NCI-H1048 (cell line): ENCODE results near the gene ZBTB44.

Source experiments
- DNase-seq: peaks from one replicate; lab custom pipeline; 2025; lab: John Stamatoyannopoulos, UW

The ZBTB44 gene

DNA sequence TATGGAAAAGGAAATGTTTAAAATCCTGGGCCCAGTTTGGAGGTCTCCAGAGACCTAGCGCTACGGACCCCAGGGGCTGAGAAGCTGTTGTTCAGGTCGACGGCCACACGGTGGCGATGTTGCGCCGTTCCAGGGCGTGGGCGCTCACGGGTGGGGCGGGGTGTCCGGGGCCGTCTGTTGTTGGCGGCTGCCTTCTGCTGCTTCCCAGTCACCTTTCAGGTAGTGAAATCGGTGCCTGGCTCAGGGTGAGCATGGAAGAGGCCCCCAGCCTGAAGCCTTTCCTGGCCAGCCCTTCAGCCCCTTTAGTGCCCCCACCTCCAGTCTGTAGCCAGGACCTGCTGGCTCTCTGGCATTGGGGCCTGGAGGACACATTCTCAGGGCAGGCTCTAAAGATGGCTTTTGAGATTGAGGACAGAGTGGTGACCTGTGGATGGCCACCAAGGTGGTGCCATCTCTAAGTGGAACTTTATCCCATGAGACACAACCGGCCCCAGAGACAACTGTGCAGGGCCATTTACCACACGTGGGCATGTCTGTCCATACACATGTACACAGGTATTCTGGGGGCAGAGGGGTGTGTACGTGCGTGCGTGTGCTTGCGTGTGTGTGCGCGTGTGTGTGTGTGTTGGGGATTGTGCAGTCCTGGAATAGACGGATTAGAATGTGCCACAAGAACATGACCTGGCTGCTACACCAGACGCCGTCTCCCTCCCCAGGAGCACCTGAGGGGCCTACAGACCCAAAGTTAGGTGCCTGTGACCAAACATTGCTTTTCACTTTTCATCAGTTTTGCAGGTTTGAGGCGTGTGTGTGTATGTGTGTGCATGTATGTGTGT, 101.4 kb downstream of the ZBTB44 start:
- no peak for DNase-seq

DNA sequence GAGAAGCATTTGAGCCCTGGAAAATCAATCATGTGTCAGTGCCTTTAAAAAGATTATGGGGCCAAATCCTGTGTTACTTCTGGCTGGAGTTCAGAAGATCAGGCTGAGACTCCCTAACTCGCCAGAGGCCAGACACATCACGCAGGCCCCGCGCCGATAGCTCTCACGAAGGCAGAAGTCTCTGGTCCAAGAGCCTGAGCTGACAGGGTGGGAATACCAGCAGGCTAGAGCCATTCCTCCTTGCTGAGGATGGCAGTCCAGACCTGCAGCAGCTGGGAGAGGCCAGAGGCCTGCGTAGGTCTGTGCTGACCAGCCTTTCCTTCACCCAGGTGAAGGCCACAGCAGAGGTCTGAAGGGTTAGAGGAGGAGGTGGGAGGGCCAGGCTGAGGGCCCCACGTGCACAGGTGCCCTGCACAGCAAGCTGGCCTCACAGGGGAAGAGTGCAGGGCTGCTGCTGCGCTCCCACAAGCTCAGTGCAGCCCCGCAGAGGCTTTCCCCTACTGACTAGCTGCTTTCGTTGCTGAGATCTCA, 102.2 kb downstream of the ZBTB44 start:
- DNase-seq: no peak

GRCh38 chr11:130211781-130212401, 102.8 kb downstream of the ZBTB44 start:
- no peak for DNase-seq

DNA sequence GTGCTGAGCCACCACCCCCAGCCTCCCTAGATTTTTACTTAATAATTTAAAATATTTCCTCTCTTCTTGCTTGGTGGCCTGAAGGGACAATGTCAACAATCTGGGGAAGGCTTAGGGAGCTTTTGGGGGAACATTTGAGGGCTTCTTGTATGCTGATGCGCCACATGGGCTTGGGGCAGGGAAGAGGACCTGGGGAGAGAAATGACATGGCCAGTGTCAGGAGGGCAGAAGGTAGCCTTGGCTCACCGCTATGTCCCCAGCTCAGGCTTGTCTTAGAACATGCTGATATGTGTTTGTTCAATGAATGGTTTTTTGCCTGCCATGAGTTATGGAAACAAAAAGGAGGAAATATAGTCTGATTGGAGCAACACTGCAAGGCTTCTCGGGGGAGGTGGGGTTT, 103.6 kb downstream of the ZBTB44 start:
- no peak for DNase-seq

GRCh38 chr11:130209954-130210854, 104.5 kb downstream of the ZBTB44 start:
- DNase-seq: no peak

GRCh38 chr11:130209128-130209932, 105.4 kb downstream of the ZBTB44 start:
- DNase-seq: no peak

DNA sequence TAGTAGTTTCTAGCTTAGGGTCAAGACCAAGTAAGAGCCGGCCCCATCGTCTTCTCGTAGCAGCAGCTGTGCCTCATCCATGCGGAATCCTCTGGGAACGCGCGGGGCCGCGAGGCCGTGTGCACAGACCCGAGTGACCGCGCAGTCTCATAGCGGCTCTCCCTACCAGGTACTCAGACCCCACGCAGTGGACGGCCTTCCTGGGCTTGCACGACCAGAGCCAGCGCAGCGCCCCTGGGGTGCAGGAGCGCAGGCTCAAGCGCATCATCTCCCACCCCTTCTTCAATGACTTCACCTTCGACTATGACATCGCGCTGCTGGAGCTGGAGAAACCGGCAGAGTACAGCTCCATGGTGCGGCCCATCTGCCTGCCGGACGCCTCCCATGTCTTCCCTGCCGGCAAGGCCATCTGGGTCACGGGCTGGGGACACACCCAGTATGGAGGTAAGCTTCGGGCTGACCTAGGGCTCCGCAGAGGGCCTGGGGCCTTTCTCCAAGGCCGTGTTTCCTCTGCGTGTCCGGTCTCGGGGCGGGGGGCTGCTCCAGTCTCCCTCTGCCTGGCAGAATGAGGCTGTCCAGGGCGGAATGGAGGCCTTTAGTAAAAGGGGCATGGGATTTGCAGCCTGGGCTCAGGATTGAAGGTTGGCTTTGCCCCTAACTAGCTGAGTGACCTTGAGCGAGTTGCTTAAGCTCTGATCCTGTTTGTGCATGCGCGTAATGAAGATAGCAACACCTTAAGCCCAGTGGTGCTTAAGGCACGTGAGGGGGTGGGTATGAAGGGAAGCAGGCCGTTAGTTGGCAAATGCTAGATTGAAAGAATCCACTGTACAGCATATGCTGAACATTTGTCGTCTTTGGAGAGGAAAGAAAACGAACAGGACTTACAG, 106.2 kb downstream of the ZBTB44 start:
- no peak for DNase-seq

- no peak for DNase-seq
These were observed 108.6 kb downstream of the ZBTB44 start for GRCh38 chr11:130206141-130206540.

DNA sequence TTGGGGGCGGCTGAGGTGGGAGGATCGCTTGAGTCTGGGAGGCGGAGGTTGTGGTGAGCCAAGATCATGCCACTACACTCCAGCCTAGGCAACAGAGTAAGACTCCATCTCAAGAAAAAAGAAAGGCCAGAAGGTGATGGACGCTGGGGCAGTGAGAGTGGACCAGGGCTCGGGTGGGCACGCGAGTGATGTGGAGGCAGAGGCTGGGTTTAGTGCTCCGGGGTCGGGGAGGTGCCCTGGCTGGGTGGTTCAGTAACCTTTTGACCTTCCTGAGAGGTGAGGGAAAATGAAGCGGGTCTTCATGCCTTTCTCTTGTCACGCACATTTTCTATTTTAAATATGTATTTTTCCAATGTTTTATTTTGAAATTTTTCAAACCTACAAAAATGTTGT, 110.0 kb downstream of the ZBTB44 start:
- no peak for DNase-seq

DNA sequence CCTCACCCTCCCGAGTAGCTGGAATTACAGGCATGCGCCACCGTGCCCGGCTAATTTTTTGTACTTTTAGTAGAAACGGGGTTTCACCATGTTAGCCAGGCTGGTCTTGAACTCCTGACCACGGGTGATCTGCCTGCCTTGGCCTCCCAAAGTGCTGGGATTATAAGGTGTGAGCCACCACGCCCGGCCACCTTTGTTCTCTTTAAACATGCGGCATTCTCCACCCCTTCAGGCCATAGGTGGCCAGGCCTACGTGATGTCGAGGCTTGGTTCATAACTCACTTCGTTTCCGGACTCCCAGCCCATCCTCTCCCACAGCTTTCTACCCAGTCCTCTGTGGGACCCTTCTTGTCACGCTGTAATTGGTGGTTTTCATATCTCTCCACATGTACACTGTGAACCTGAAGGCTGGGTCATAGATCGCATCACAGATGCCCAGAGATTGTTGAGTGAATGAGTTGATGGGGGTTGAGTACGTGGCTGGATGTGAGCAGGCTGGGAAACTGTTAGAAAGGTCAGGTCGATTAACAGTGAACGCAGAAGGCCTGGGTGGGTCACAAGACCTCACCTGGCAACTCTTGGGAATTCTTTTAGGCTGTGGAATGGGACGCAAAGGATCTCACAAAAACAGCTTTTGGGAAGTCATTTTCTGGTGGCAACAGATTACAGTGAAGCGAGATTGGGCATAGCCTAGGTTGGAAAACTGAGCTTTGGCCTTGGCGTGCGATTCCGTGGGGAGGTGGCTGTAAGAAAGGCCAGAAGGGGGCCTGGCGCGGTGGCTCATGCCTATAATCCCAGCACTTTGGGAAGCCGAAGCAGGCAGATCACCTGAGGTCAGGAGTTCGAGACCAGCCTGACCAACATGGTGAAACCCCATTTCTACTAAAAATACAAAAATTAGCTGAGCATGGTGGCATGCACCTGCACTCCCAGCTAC, 110.7 kb downstream of the ZBTB44 start:
- DNase-seq: no peak

- DNase-seq: no peak
These were observed 111.7 kb downstream of the ZBTB44 start for GRCh38 chr11:130202818-130203689.

DNA sequence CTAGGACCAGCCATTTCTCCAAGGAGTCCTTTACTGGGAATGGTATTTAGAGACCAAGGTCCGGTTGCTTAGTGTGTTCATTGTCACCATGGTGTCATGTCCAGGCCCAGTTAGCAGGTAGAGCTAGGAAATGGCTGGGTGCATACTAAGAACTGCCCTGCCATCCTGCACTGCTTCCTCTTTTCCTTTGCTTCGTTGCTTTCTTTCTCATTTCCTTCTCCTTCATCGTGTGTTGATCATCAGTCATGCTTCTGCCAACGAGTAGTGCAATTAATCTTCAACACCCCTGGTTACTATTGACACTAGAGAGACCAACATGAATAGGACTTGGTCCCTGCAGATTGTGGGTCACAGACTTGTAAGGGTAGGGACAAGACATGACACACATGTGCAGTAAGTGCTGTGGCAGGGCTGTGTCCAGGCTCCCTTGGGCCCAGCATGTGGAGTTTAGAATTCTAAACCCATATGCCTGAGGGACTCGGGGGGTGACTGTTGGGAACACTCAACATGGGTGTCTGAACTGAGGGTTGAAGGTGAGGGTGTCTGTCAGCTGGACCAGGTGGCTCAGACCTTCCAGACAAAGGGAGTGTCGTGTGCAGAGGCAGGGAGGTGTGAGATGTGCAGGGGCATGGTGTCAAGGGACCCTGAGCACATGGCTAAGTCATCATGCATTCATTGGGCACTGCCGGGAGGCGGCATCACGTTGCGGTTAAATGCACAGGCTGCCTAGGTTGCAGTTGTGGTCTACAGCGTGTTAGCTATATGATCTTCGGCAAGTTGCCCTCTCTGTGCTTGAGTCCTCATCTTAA, 112.5 kb downstream of the ZBTB44 start:
- no peak for DNase-seq

GRCh38 chr11:130201026-130201425, 113.7 kb downstream of the ZBTB44 start:
- no peak for DNase-seq

DNA sequence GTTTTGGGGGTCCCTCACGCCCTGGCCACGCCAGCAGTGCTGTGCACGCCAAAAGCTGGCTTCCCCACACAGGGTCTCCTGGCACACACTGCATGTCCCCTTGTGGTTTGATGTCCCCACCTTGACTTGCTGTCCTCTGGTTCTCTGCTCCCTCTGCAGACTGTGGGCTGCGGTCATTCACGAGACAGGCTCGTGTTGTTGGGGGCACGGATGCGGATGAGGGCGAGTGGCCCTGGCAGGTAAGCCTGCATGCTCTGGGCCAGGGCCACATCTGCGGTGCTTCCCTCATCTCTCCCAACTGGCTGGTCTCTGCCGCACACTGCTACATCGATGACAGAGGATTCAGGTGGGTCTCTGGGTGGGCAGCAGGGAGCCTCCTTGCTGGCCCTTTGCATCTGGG, 114.9 kb downstream of the ZBTB44 start:
- DNase-seq: no peak

DNA sequence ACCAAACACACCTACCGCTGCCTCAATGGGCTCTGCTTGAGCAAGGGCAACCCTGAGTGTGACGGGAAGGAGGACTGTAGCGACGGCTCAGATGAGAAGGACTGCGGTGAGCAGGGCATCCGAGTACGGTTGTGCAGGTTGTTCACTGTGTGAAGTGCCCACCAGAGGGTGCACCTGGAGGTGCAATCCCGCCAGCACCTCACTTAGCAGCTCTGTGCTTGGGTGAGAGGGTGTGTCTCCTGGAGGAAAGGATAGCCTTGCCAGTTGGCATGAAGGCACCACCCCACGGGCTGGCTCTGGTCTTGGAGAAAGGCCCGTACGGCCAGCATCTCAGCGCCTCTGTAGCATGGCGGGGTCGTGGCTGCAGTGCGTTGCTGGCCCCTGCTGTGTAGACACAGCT, 115.8 kb downstream of the ZBTB44 start:
- DNase-seq: no peak

GRCh38 chr11:130198292-130198691, 116.4 kb downstream of the ZBTB44 start:
- no peak for DNase-seq

- DNase-seq: no peak
These were observed 117.2 kb downstream of the ZBTB44 start for GRCh38 chr11:130197386-130198035.
